Naive B cell (primary cell): ENCODE measurements around the gene SH2D3C. TPM values are rescaled to one million over a fixed set of nuclear protein-coding genes. Genes with fewer than 3 reads are reported as not detected.
A peak's percentile ranks its signal among the peaks of the same experiment; 100 is the strongest.

ENCODE experiments used
- ATAC-seq, 2 donors: fragments of 150-1000 bp; cut with Tn5 transposase; 2 replicates each; pipeline ENCODE4 v1.10.0; 2021; ENCODE audit warnings: low read depth in 2 of 2, mild to moderate bottlenecking in 2 of 2, moderate library complexity in 2 of 2
- DNase-seq: peaks from one replicate; pipeline ENCODE4 v3.0.0; 2022
- H3K27ac Mint-ChIP-seq, 6 donors: one replicate each; pipeline ENCODE4 v1.8.0; 2020 to 2022; ENCODE audit warnings: mild to moderate bottlenecking in 6 of 6, mixed read lengths in 6 of 6, moderate library complexity in 5 of 6, inconsistent platforms in 2 of 6
- H3K27me3 Mint-ChIP-seq, 3 donors: one replicate each; pipeline ENCODE4 v1.8.0; 2021 to 2022; ENCODE audit warnings: mixed read lengths in 3 of 3, mild to moderate bottlenecking in 1 of 3
- H3K36me3 Mint-ChIP-seq, 2 donors: one replicate each; pipeline ENCODE4 v1.8.0; 2020 to 2022; ENCODE audit warnings: mixed read lengths in 2 of 2, inconsistent platforms in 1 of 2, mild to moderate bottlenecking in 1 of 2
- H3K4me1 Mint-ChIP-seq, 3 donors: one replicate each; pipeline ENCODE4 v1.8.0; 2020 to 2022; ENCODE audit warnings: mixed read lengths in 3 of 3, inconsistent platforms in 1 of 3, mild to moderate bottlenecking in 1 of 3, moderate library complexity in 1 of 3
- H3K4me3 Mint-ChIP-seq, 8 donors: one replicate each; pipeline ENCODE4 v1.8.0; 2020 to 2022; ENCODE audit warnings: mild to moderate bottlenecking in 8 of 8, mixed read lengths in 8 of 8, moderate library complexity in 8 of 8, inconsistent platforms in 2 of 8
- H3K9me3 Mint-ChIP-seq, 7 donors: one replicate each; pipeline ENCODE4 v1.8.0; 2020 to 2022; ENCODE audit warnings: mixed read lengths in 7 of 7, mild to moderate bottlenecking in 5 of 7, inconsistent platforms in 2 of 7, moderate library complexity in 1 of 7
- polyA plus RNA-seq, 6 donors: library from polyadenylated mRNA; unstranded; fragments of 300-500 nt; fragmentation: Illumina TruSeq; gene quantifications; one replicate each; pipeline ENCODE4 v1.2.3, GENCODE V29; 2021; ENCODE audit warnings: low read depth in 6 of 6

The SH2D3C gene
- polyA plus RNA-seq, 6 donors from 2014 or later, result 29.8 to 87.0 (median 34.7) TPM

DNA sequence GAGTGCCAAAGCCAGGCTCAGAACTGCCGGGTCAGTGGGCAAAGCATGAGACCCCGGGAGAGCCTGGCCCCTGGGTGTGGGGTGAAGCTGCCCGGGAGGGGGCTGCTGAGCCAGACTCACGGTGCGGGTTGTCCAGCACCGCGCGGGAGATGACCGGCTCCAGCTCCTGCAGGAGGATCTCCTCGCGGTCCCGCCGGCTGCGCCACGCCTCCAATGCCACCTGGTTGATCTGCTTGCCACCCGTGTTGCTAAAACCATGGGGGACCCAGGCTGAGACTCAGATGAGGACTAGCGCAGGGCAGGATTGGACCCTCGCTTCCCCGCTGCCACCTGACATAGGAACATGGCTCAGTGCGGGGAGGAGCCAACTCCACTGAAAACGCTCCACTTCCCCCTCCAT lies 46.0 kb downstream of the SH2D3C start:
- peak overlapping the region in 1 of 6 donors; percentile 44 for H3K27ac Mint-ChIP-seq
- no peak for ATAC-seq
- no peaks in the 10 kb centered on the region for H3K9me3 Mint-ChIP-seq
- peaks cover 9 to 18% (median 11%) of the 10 kb centered on the region in 3 donors for H3K4me1 Mint-ChIP-seq
- H3K27me3 Mint-ChIP-seq, result no peaks in the 10 kb centered on the region
- no peak for DNase-seq
- H3K36me3 Mint-ChIP-seq, result no peaks in the 10 kb centered on the region
- H3K4me3 Mint-ChIP-seq, result peak overlapping the region in 1 of 8 donors; percentile 69

DNA sequence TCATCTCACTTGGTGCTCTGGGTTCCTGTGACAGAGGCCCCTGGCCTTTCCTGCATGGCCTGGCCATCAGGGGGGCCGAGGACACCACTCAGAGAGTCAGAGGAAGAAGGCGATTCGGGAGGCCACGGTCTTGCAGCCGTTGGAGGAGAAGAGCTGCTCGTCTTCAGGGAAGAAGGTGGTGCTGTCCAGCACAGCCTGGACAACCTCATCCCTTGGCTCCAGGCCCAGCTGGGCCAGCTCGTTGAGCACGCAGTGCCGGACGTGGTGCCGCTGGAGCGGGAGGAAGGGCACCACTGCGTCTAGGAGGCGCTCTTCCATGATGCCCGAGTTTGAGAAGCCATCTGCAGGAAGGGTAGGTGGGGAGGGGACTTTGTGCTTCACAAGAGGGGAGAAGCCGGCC lies 46.5 kb downstream of the SH2D3C start:
- no peaks in the 10 kb centered on the region for H3K36me3 Mint-ChIP-seq
- H3K9me3 Mint-ChIP-seq, result no peaks in the 10 kb centered on the region
- no peaks in the 10 kb centered on the region for H3K27me3 Mint-ChIP-seq
- H3K4me1 Mint-ChIP-seq, result peaks cover 9 to 18% (median 11%) of the 10 kb centered on the region in 3 donors
- no peak for DNase-seq
- H3K27ac Mint-ChIP-seq, result no peak overlapping the region
- peak overlapping the region in 1 of 8 donors; percentile 47 for H3K4me3 Mint-ChIP-seq
- no peak for ATAC-seq

DNA sequence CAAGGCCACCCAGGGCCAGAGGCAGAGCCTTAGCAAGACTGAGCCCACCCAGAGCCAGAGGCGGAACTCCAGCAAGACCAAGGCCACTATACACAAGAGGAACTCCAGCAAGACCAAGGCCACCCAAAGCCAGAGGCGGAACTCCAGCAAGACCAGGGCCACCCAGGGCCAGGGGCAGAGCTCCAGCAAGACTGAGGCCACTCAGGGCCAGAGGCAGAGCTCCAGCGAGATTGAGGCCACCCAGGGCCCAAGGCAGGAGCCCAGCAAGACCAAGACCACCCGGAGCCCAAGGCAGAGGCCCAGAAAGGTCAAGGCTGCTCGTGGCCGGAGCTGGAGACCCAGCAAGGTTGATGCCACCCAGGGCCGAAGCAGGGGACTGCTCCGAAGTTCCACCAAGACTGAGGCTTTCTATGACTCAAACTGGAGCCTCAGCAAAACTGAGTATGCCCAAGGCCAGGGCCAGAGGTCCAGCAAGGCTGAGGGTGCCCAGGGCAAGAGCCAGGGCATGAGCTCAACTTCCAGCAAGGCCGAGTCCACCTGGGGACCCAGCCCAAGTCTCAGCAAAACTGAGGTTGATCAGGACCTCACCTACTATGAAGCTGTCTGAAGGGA lies 47.6 kb downstream of the SH2D3C start:
- Mint-ChIP-seq H3K27me3 (no peaks in the 10 kb centered on the region), H3K9me3 (no peaks in the 10 kb centered on the region), H3K4me3 (peak overlapping the region in 1 of 8 donors; percentile 5), H3K4me1 (peaks cover 8 to 18% (median 9%) of the 10 kb centered on the region in 3 donors), H3K36me3 (no peaks in the 10 kb centered on the region), H3K27ac (no peak overlapping the region)
- no peak for ATAC-seq
- DNase-seq, result no peak

DNA sequence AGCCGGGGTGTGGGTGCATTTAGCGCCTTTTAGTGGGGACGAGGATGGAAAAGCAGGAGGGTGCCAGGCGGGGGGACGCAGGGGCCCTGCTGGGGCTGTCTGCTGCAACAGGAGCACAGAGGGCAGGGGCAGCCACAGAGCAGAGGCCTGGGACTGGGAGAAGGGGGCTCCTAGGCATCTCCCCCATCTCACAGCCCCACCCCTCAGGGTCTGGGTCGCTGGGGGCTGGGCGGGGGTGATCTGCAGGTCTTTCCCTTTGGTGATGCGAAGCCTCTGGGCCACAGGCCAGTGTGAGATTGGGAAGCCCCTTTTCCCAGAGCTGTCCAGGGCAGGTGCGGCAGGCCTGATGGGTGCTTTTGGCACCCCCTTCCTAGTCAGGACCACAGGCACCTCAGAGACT lies 48.2 kb downstream of the SH2D3C start:
- DNase-seq, result no peak
- H3K36me3 Mint-ChIP-seq, result no peaks in the 10 kb centered on the region
- no peaks in the 10 kb centered on the region for H3K27me3 Mint-ChIP-seq
- peaks cover 8 to 13% (median 9%) of the 10 kb centered on the region in 3 donors for H3K4me1 Mint-ChIP-seq
- H3K9me3 Mint-ChIP-seq, result no peaks in the 10 kb centered on the region
- ATAC-seq, result no peak
- H3K27ac Mint-ChIP-seq, result no peak overlapping the region
- H3K4me3 Mint-ChIP-seq, result no peak overlapping the region

DNA sequence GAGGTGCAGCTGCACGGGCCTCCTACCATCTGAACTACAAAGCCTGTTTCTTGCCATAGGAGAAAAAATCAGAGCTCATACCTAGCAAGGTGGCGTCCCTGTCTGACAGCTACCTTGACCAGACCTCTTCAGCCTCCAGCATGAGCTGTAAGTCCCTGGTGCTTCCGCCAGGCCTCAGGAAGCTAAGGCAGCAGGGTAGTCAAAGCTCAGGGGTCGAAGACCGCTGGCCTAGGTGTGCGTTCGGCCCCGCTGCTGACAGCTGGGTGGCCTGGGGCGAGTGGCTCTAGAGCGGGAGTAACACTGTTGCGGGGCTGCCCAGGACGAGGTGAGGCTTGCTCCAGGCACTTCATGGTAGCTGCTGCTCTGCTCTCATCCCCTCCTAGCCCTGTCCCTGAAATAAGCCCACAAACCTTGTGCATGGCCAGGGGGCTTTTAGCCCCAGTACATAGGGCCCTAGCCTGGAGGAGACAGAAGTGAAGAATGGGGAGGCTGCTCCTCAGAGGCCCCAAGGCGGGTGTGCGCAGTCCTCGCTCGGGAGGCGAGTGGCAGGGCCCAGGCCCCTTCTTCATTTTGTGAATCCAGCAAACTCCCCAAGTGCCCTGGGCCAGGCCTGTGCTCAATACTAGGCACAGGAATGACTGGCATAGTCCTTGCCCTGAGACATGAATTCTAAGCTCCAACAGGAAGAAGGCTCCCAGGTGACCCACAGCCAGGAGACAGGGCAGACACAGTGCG lies 48.8 kb downstream of the SH2D3C start:
- ATAC-seq (no peak), DNase-seq (no peak)
- Mint-ChIP-seq H3K27me3 (no peaks in the 10 kb centered on the region), H3K4me1 (peaks cover 8 to 12% (median 9%) of the 10 kb centered on the region in 3 donors), H3K9me3 (no peaks in the 10 kb centered on the region), H3K36me3 (no peaks in the 10 kb centered on the region), H3K4me3 (no peak overlapping the region), H3K27ac (peak overlapping the region in 1 of 6 donors; percentile 69)

DNA sequence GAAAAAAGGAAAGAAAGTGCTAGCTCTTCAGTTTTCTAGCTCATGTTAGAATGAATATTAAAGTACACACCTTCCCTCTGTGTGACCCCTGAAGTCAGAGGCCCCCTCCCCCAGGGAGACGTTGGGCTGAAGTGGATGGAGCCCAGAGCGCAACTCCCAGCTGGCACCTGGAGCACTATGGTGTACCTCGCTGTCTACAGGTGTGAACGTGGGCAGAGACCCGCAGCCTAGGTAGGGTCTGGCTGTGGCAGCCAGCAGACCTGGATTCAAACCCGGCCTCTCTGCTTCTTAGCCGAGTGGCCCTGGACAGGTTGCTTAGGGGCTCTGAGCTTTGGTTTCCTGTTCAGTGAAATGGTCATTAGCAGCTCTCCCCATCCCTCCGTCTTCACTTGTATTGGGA lies 49.7 kb downstream of the SH2D3C start:
- Mint-ChIP-seq H3K4me3 (no peak overlapping the region), H3K4me1 (peaks cover 4% of the 10 kb centered on the region in 3 donors), H3K27me3 (peaks cover 0 to 3% (median 0%) of the 10 kb centered on the region in 3 donors), H3K27ac (no peak overlapping the region), H3K36me3 (no peaks in the 10 kb centered on the region), H3K9me3 (no peaks in the 10 kb centered on the region)
- DNase-seq (no peak), ATAC-seq (no peak)

DNA sequence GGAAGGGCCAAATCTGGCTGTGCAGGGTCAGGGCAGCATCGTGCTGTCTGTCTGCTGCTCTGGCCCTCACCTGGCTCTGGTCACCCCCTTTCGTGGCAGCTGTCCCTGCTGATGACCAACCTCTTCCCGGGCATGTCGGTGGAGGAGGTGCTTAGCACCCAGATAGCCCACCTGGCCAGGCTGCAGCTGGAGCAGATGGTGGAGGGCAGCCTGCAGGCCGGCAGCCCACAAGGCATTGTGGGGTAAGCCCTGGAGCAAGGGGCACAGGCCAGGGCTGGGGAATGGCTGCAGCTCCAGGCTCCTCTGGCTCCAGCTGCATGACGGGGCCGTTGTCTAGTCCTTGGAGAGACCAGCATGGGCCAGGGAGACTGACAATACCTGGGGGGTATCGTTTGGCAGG lies 51.6 kb downstream of the SH2D3C start:
- H3K4me1 Mint-ChIP-seq, result peaks cover 0 to 4% (median 0%) of the 10 kb centered on the region in 3 donors
- peaks cover 0 to 9% (median 0%) of the 10 kb centered on the region in 3 donors for H3K27me3 Mint-ChIP-seq
- H3K4me3 Mint-ChIP-seq, result peak overlapping the region in 1 of 8 donors; percentile 63
- ATAC-seq, result no peak
- no peak for DNase-seq
- H3K36me3 Mint-ChIP-seq, result no peaks in the 10 kb centered on the region
- H3K27ac Mint-ChIP-seq, result peak overlapping the region in 1 of 6 donors; percentile 56
- no peaks in the 10 kb centered on the region for H3K9me3 Mint-ChIP-seq

DNA sequence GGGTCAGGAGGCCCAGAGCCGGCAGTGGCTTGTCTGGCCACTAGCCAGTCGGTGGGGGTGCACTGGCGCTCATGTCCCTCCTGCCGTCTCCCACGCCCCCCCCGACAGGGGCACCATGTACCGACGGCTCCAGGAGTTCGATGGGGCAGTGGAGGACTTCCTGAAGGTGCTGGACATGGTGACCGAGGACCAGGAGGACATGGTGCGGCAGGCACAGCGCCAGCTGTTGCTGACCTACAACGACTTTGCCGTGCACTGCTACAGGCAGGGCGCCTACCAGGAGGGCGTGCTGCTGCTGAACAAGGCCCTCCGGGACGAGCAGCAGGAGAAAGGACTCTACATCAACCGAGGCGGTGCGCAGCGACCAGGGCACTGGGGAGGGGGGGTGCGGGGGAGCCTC lies 54.5 kb downstream of the SH2D3C start:
- Mint-ChIP-seq H3K27me3 (peaks cover 0 to 9% (median 0%) of the 10 kb centered on the region in 3 donors), H3K4me3 (no peak overlapping the region), H3K9me3 (no peaks in the 10 kb centered on the region), H3K27ac (no peak overlapping the region), H3K4me1 (peaks cover 5 to 10% (median 6%) of the 10 kb centered on the region in 3 donors), H3K36me3 (no peaks in the 10 kb centered on the region)
- DNase-seq (no peak), ATAC-seq (no peak)

DNA sequence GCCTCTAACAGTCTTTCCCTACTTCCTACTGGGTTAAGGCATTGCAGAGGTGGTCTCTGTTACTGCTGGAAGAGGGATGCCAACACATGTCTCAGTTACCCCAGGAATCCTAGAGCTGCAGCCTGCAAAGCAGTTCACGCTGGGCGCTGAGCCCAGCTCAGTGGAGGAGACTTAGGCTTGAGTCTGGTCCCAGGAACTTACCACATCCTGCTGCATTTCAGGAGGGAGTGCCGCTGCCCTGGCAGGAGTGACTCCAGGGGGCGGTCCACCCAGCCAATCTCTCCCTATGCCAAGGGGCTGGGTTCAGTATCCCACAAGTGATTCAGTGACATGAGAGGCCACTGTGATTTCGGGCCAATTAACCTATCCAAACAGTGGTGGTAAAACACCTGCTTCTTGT lies 55.0 kb downstream of the SH2D3C start:
- ATAC-seq (no peak), DNase-seq (no peak)
- Mint-ChIP-seq H3K4me1 (peaks cover 5 to 10% (median 6%) of the 10 kb centered on the region in 3 donors), H3K27ac (no peak overlapping the region), H3K9me3 (no peaks in the 10 kb centered on the region), H3K27me3 (peaks cover 0 to 9% (median 0%) of the 10 kb centered on the region in 3 donors), H3K4me3 (no peak overlapping the region), H3K36me3 (no peaks in the 10 kb centered on the region)

DNA sequence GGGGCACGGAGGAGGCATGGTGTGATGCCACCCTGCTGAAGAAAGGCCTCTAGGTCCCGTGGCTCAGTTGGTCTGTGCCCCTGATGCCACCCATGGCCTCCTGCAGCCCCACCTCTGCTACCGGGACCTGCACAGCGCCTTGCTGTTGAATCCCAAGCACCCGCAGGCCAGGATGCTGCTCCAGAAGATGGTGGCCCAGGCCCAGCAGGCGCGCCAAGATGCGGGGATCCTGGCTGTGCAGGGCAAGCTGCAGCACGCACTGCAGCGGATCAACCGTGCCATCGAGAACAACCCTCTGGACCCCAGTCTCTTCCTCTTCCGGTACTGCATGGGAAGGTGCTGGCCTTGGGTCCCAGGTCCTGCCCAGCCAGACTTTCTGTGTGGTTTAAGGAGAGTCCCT lies 55.5 kb downstream of the SH2D3C start:
- Mint-ChIP-seq H3K27me3 (peaks cover 0 to 9% (median 0%) of the 10 kb centered on the region in 3 donors), H3K9me3 (no peaks in the 10 kb centered on the region), H3K27ac (no peak overlapping the region), H3K4me3 (no peak overlapping the region), H3K36me3 (no peaks in the 10 kb centered on the region), H3K4me1 (peaks cover 5 to 10% (median 6%) of the 10 kb centered on the region in 3 donors)
- ATAC-seq (no peak), DNase-seq (no peak)

DNA sequence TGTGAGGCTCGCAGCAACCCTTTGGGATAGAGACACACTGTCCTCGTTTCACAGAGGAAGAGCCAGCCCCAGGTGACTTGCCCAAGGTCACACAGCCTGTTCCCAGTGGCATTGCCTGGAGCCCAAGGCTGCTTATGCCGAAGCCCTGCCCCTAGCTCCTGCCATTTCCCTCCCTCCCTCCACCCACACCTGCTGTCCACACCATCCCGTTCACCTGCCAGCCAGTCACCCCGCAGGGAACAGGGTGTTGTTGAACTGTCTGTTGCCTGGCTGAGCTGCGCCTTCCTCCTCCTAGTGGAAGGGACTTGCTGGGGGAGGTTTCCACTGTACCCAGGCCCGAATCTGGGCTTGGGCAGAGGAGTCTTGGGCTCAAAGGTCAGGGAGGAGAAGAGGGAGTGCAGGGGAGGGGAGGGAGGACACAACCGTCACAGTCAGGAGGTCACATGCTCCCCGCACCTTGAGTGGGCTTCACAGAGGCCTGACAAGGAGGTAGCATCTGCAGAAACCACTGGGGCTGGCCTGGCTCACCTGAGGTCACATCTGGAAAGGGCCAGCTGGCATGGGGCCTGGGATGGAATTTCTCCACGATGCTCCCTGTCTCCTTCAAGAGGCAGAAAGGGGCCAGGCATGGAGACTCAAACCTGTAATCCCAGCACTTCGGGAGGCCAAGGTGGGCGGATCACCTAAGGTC lies 56.3 kb downstream of the SH2D3C start:
- H3K27ac Mint-ChIP-seq, result no peak overlapping the region

DNA sequence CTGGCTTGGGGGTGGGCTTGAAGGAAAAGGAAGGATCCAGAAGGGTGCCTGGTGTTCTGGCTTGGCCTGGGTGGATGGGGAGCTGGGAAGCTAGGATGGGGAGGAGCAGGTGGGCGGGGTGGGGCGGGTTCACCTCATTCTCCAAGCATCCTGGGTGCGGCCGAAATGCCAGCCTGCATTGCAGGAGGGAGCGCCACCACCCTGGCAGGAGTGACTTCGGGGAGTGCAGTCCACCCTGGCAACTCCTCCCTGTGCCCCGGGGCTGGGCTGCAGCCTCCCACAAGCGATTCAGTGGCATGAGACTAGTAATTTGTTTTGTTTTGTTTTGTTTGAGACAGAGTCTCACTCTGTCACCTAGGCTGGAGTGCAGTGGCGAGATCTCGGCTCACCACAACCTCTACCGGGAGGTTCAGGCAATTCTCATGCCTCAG lies 57.1 kb downstream of the SH2D3C start:
- Mint-ChIP-seq H3K36me3 (no peaks in the 10 kb centered on the region), H3K4me1 (peaks cover 6 to 10% (median 7%) of the 10 kb centered on the region in 3 donors), H3K27ac (no peak overlapping the region), H3K9me3 (no peaks in the 10 kb centered on the region), H3K27me3 (peaks cover 0 to 9% (median 0%) of the 10 kb centered on the region in 3 donors), H3K4me3 (no peak overlapping the region)
- ATAC-seq (no peak), DNase-seq (no peak)

More for the DNA sequence above, 56.3 kb downstream of the SH2D3C start:
- H3K9me3 Mint-ChIP-seq, result no peaks in the 10 kb centered on the region
- peaks cover 0 to 9% (median 0%) of the 10 kb centered on the region in 3 donors for H3K27me3 Mint-ChIP-seq
- DNase-seq (no peak), ATAC-seq (no peak)
- H3K4me3 Mint-ChIP-seq, result no peak overlapping the region
- no peaks in the 10 kb centered on the region for H3K36me3 Mint-ChIP-seq
- H3K4me1 Mint-ChIP-seq, result peaks cover 5 to 10% (median 6%) of the 10 kb centered on the region in 3 donors

DNA sequence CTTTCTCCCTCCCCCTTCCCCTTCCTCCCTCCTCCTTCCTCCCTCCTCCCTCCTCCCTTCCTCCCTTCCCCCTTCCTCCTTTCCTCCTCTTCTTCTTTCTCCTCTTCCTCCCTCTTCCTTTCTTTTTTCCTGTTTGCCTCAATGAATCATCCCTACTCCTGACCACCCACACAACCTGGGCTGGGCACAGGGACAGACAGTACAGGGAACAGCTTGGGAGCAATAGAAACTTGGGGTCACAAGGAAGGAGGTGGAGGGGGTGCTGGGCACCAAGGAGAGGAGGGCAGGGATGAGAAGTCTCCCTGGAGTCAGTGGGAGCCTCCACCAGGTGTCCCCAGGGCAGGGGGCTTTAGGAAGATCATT lies 57.6 kb downstream of the SH2D3C start:
- H3K4me3 Mint-ChIP-seq, result peak overlapping the region in 1 of 8 donors; percentile 76
- DNase-seq (no peak), ATAC-seq (no peak)
- H3K4me1 Mint-ChIP-seq, result peaks cover 10 to 14% (median 12%) of the 10 kb centered on the region in 3 donors
- H3K9me3 Mint-ChIP-seq, result no peaks in the 10 kb centered on the region
- H3K27me3 Mint-ChIP-seq, result peaks cover 0 to 9% (median 0%) of the 10 kb centered on the region in 3 donors
- no peaks in the 10 kb centered on the region for H3K36me3 Mint-ChIP-seq
- H3K27ac Mint-ChIP-seq, result no peak overlapping the region
